SK-N-MC (cell line): ENCODE data around the gene ABTB2.

ENCODE experiments used
- EZH2 ChIP-seq: fragments of 200-600 bp; sonication (generic); IDR thresholded peaks from one replicate; pipeline ENCODE4 v1.6.1; 2017; ENCODE audit warnings: antibody characterized with exemption
- FOXP2 ChIP-seq: optimal IDR thresholded peaks from 2 replicates; pipeline ENCODE3; 2011; ENCODE audit warnings: mild to moderate bottlenecking, moderate library complexity; ENCODE audit not compliant: insufficient read depth; ENCODE audit errors: extremely low read length, control extremely low read depth
- POLR2AphosphoS5 ChIP-seq: IDR thresholded peaks from 2 replicates; pipeline ENCODE4 v1.6.1; 2012; ENCODE audit warnings: mild to moderate bottlenecking, low read depth, low read length, borderline replicate concordance

GRCh38 chr11:34335331-34335730 lies 22.5 kb downstream of the ABTB2 start:
- TF ChIP-seq POLR2AphosphoS5 (no peak), EZH2 (no peak), FOXP2 (no peak)
